Measurements from ENCODE around the gene ITM2A.

ITM2A gene

DNA sequence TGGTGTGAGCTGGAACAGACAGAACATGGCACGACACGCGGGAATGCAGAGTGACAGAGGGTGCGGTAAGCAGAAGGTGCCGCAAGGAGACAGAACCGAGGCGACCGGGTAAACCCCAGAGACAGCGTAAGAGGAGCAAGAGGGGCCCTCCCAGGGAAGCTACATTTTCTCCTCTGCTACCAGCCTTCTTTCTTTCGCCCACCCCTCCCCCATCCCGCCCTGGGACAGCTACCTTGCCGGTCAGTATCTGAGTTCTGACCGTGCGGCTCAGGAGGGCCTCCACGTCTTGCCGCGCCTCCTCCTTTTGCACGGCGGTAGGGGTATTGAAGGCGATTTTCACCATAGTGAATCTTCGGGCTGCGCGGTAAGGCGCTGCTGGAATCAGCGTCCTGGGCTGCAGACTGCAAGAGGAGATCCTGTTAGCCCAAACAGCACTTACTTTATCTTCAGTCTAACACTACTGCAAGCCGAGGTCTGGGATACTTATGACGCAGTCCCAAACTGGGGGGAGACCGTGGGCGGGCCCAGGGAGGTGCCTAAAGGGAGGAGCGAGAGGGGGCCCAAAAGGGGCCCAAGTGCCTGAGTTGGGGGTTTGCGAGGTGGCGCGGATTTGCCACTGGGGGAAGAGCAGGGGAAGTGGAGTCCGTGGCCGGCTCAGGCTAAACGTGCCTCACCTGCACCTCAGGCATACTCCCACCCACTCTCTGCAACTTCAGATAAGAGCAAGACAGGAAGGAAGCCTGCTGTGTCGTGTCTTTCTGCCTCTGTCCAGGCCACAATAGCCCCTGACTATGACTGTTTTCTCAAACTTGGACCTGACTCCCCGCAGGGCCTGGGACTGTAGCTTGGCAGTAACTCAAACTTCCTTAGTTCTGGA, at the start of gene ITM2A:
TSS of gene ITM2A (minus strand) at position 462 of the 877 bp plus-strand sequence. CDS start at position 343, 119 bp downstream.
- DNase-seq = no peak

DNA sequence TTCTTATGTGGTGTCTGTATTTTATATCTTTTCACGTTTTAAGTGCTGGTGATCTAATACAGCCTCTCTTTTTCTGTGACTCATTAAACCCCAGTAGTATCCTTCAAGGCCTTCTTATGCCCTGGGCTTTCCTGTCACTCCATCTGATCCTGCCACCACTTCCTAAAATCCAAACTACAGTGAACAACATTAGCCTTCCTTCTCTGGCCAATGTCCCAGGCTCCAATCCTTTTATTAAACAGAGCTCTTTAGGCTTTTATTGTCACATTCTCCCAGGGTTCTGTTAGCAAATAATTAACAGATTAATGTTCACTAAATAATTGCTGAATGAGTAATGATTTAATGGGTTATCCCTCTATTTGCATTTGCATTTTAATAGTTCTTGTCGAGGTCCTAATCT, 47.9 kb upstream of the ITM2A start:
- DNase-seq = no peak

DNA sequence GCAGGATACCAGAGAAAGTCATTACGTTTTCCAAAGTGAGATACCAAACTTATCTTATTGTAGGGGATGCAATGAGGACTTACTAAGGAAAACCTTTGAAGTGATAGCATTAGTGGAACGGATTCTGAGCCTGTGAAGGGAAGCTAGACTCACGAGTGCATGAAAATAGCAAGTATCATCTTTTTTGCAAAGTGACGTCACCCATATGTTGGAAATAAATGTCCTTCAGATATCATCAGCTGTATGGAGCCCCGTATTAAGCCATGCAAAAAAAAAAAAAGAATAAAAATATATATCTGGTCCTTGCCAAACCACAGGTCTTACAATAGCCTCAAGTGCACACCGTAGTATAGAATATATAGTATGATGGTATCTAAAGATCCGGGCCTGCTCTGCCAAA, 46.8 kb upstream of the ITM2A start:
- no peak for DNase-seq

DNA sequence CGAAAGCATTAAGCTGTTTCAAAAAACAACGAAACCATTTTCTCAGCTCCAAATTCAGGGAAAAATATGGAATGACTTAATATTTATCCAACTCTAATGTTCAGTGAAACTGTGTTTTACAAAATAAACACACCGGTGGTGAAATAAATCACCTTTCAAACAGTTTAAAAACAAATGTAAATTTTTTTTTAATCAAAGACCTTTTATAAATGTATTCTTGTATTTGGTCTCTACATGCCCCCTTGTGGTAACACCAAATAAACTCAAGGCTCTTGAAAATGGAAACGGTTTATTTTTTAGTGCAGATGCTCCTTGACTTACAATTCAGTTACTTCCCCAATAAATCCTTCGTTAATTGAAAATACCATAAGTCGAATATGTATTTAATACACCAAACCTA, 45.8 kb upstream of the ITM2A start:
- DNase-seq = no peak

DNA sequence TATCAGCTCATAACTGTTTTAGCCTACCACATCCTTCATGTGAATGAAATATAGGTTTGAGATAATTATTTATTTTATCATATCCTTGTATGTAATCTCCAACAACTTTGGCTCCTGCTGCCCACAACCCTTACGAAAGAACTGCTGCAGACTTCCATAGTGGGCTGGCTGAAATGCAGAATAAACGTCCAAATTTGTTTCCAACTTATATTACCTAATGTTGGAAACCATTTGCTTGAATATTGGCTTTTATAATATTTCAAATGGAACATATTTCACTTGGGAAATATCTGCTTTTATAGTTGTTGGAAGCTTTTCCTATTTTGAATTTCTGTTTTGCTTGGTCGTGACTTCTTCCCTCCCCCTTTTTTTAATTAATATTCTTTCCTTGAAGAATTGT, 45.0 kb upstream of the ITM2A start:
- no peak for DNase-seq

DNA sequence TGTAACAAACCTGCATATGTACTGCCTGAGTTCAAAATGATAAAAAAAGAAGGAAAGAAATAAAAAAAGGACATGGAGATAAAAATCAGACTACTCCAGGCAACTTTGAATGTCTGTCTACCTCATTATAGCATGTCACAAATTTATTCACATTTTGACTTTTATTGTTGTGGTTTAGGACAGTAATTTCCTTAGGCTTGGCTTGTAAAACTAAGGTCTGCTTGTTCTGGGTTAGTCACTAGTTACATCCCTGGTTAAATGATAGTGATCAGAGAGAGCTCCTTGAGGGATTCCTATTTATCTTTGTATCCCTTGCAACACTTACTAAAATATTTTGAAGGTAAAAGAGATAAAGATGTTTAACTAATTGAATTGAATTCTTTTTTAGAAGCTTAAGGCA, 42.5 kb upstream of the ITM2A start:
- no peak for DNase-seq

DNA sequence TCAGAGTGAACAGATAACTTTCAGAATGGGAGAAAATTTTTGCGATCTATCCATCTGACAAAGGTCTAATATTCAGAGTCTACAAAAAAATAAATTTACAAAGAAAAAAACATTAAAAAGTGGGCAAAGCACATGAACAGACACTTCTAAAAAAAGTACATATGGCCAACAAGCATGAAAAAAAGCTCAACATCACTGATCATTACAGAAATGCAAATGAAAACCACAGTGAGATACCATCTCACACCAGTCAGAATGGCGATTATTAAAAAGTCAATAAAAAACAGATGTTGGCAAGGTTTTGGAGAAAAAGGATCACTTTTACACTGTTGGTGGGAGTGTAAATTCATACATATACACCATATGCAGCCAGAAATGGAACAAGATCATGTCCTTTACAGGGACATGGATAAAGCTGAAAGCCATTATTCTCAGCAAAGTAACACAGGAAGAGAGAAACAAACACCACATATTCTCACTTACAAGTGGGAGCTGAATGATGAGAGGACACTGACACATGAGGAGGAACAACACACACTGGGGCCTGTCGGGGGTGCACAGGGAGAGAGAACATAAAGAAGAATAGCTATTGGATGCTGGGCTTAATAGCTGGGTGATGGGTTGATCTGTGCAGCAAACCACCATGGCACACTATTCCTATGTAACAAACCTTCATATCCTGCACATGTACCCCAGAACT, 41.6 kb upstream of the ITM2A start:
- no peak for DNase-seq

DNA sequence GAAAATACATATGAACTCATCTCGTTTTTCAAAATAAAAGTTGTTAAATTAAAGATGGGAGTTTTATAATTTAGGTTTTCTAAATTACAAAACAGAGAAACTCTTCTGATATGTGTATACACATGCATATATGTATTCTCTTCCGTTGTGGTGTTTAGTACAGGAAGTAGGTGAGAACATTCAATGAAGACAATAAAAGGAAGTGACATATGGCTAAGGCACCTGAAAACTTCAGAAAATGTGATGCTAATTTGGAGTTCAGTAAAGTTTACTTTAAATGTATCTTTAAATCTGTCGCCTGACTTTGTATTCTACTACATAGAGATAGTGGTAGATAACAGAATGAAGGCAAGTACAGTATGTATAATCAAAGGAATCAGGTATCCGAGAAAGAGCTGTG, 33.5 kb upstream of the ITM2A start:
- DNase-seq = no peak

DNA sequence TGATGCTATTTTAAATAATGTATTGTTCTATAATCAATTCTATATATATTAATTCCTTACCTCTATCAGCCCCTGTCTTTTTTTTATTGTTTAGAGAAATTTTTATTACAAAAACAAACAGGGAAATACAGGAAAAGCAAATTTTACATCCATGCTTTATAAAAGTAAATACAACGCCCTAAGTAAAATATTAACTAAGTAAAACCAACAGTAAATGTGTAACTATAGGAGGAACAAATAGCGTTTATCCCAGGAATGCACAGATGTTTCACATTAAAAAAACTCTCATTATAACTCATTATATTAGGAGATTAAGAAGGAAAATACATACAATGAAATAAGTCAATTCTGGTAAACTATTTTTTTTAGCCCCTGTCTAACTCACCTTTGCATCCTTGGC, 8.2 kb upstream of the ITM2A start:
- no peak for DNase-seq

DNA sequence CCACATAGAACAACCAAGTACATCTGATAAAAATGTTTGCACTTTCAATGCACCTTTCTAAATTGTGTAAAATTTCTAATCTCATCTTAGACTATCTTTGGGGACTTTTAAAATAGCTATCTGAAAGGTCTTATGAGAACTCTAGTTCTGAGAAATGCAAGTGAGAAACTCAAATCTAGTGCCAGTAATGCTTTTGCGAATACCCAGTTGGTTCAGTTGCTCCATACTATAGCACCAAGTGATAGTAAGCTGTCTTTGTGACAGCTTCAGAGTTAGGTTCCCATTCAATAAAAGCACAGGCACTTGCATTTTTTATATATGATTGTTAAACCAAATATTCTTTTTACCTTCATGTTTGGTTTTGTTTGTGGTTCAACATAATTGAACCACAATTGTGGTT, 4.5 kb upstream of the ITM2A start:
- no peak for DNase-seq

DNA sequence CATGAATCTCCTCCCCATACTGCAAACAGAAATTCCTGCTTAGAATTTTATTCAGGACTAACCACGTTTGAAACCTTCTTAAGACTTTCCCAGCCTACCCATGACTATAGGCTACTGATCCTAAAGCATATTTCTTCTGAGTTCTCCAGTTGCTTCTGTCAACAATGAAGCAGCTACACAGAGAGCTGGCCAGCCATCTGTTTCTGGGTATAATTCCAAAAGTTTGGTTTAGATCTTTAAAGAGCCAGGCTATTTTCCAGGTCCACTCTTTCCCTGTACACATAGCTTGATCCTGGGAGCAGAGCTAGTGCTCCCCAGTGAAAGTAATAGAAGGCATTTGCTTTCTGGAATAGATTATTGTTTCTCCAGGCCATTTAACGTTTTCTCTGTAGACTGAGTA, 4.0 kb upstream of the ITM2A start:
- no peak for DNase-seq

DNA sequence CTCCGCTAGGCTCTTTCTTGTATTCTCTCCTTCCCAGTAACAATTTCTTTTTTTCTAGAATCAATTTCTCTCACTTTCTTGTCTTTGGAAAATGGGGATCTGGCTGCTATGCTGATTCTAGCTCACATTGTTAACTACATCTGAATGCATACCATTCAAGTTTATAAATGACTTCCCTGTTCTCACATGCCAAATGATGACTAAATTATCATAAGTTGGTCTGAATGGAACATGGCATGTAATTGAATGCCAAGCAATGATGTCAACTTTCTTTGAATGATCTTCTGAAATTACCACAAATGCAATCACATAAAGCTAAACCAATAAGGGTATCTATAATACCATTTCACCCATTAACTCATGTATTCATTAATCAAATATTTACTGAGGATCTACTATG, 2.7 kb upstream of the ITM2A start:
- no peak for DNase-seq

DNA sequence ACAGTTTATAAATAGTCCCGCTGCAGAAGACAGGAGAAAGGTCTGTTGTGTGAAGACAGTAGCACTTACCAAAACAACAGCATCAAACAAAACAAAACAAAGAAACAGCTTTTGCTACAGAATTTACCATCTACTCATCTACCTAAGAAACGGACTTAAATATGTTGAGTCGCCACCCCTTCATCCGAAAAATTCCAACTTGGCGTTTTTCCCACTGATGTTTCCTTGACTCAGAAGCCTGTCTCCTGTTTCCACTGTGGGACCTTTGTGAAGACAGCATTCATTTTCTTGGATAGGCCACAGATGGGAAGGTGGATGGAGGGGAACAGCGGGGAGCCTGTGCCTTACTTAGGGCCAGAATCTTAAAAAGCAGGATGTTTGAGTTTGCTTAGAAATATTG, 1.3 kb upstream of the ITM2A start:
- no peak for DNase-seq

DNA sequence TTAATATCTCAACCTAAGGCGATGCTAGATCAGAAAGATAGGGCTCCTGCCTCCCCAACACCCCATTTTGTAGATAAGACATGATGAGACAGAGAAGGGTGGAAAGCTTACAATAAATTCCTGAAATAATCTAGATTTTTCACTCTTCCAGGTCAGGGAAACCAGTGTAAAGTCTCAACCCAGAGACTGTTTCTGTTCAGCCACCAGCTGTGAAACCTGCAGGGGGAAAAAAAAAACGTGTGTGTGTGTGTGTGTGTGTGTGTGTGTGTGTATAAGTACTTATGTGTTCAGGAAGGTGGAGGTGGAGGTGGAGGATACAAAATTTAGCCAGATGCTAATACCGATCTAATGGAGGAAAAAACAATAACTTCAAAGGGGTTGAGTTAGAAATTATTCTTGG, 773 bp upstream of the ITM2A start:
- no peak for DNase-seq

DNA sequence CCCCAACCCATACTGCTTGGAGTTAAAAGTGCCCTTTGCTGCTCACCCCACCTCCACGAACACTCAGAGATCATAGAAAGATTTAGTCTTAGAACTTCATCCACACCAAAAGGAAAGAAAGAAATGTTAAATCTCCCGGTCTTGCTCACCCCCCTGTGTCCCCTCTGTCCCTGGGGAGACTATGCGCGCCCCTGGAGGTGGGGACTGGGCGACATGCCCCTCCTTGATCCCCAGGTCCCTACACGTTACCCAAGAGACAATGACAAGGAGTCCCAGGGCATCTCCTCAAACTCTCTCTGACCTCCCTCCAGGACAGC, 620 bp downstream of the ITM2A start:
- DNase-seq = no peak

DNA sequence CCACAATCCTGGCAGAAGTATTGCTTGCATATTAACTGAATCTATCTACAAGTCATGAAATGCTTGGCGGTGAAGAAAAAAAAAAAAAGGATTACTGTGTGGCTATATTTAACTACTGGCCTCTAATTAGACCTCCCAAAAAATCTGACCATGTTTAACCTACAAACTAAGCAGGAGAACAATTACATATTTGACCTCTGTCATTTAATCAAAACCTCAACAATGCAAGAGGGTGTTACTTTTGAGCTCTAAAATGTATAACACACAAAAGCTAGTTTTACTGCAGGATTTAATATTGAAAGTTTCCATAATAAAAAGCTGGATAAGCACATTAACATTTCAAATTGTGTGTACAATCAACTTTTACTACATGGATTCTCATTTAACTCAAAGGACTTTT, 1.5 kb downstream of the ITM2A start:
- DNase-seq = no peak

DNA sequence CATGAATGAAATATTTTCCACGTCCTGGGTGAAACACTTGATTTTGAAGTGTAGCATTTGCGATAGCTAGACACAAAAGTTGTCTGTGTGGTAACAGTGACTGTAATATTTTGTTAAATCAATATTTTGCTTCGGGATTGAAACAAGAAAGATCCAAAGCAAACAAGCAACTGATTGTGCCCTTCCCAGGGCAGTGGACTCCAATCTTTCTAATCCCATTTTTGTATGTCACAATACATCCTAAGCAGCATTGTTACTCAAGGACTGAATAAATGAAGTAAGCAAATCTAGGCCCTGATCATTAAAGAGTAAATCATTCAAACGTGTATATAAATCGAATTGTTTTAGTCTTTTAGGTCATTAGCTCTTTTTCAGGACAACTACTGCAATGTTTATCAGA, 2.8 kb downstream of the ITM2A start:
- no peak for DNase-seq

DNA sequence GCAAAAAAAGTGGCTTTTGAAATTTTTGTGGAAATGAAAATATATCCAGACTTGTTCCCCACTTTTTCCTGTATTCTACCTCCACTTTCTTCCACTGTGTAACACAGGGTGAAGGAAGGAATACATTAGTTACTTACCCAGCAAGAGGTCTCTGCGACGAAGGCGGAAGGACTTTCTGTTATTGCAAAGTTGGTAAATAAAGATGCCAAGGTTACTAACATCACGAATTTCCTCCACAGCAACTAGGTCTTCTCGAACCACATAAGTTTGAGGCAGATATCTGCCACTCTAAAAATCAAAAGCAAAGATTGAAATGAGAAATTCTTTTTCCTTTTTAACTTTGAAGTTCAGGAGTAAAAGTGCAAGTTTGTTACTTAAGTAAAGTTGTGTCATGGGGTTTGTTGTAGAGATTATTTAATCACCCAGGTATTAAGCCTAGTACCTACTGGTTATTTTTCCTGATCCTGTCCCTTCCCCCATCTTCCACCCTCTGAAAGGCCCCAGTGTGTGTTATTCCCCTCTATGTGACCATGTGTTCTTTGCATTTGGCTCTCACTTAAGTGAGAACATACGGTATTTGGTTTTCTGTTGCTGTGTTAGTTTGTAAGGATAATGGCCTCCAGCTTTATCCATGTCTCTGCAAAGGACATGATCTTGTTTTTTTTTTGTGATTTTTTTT, 5.8 kb downstream of the ITM2A start:
- DNase-seq = no peak

DNA sequence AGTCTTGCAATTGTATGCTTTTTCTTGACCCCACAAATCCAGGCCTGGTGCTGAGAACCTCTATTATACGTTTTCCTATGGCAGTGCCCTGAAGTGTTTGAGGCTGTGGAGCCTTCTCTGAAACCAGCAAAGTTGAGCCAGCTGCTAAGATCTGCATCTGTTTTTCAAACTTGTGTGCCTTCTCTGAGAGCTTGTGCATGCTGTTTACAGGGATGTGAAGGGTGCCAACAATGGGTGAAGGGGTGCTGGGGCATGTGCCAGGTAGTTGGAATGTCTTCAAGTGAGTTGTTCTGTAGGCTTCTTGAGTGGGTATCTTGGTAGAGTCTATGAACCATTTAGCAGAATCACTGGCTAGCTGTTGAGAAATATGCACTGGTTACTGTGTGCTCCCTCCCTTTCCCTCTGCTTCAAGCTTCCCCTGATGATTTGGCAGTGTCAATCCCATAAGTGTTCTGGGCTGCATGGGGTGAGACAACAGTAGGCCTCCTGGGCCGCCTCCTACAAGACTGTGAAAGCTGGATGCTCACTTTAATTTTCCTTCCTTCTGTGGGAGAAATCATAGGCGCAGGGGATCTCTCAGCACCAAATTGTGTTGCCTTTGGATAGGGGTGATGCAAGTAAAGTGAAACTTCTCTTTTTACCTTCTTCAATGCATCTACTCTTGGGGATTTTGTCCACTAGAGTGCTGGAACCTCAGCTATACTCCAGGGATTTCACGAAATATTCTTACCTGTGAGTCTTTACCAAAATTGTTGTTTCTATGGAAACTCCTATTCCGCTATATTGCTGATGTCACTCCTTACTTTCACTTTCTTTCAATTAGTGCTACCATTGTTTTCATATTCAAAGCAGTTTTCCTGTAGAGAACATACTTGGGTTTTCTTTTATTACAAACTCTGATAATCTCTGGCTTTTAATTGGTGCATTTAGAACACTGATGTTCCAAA, 30.0 kb downstream of the ITM2A start:
- no peak for DNase-seq

DNA sequence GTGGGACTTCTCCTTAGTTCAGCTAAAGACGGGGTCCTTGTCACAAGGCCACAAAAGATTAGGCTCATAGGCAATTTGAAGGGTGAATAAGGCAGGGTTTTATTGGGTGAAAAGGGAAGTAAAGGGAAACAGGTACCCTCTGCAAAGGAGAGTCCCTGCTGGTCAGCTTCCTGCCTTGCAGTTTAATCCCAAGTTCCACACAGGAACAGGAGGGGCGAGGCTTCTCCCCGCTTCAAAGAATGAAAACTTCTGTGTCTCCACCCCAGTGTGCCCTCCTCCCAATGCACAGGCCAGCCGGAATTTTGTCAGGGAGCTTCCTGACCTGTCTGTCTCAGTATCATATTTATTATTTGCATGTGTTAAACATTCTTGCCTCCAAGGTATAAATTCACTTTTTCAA, 37.1 kb downstream of the ITM2A start:
- no peak for DNase-seq

DNA sequence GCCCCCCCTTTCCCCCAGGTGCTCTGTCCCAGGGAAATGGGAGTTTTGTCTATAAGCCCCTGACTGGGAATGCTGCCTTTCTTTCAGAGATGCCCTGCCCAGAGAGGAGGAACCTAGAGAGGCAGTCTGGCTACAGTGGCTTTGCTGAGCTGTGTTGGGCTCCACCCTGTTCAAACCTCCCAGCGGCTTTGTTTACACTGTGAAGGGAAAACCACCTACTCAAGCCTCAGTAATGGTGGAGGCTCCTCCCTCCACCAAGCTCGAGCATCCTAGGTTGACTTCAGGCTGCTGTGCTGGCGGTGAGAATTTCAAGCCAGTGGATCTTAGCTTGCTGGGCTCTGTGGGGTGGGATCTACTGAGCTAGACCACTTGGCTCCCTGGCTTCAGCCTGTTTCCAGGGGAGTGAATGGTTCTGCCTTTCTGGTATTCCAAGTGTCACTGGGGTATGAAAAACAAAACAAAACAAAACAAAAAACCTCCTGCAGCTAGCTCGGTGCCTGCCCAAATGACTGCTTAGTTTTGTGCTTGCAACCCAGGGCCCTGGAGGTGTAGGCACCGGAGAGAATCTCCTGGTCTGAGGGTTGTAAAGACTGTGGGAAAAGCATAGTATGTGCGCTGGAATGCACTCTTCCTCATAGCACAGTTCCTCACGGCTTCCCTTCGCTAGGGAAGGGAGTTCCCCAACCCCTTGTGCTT, 41.7 kb downstream of the ITM2A start:
- no peak for DNase-seq

Data from NCI-H2171 (cell line).